ENCODE data around the gene VASP.

- TF ChIP-seq, protein P1, sequence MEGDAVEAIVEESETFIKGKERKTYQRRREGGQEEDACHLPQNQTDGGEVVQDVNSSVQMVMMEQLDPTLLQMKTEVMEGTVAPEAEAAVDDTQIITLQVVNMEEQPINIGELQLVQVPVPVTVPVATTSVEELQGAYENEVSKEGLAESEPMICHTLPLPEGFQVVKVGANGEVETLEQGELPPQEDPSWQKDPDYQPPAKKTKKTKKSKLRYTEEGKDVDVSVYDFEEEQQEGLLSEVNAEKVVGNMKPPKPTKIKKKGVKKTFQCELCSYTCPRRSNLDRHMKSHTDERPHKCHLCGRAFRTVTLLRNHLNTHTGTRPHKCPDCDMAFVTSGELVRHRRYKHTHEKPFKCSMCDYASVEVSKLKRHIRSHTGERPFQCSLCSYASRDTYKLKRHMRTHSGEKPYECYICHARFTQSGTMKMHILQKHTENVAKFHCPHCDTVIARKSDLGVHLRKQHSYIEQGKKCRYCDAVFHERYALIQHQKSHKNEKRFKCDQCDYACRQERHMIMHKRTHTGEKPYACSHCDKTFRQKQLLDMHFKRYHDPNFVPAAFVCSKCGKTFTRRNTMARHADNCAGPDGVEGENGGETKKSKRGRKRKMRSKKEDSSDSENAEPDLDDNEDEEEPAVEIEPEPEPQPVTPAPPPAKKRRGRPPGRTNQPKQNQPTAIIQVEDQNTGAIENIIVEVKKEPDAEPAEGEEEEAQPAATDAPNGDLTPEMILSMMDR (IDR thresholded peaks at IDR 0.05; ENCODE audit: low read length): no peak
- TF ChIP-seq EZH2phosphoT487 (IDR thresholded peaks at IDR 0.05; ENCODE audit: low read length): no peak
Measured at GRCh38 chr19:45571457-45572220, 64.4 kb downstream of the VASP start.

All from MM.1S (cell line).